OCI-M2 (cell line): ENCODE results near the gene APLP2.
"Not testable (repeated sequence)": the region's sequence is repeated elsewhere in the genome, so short reads cannot be mapped to it uniquely, and the experiment has no call there.

Source experiments
- DNase-seq: peaks from one replicate; lab custom pipeline; 2025; ENCODE audit not compliant: unreplicated experiment; lab: John Stamatoyannopoulos, UW

APLP2 gene

DNA sequence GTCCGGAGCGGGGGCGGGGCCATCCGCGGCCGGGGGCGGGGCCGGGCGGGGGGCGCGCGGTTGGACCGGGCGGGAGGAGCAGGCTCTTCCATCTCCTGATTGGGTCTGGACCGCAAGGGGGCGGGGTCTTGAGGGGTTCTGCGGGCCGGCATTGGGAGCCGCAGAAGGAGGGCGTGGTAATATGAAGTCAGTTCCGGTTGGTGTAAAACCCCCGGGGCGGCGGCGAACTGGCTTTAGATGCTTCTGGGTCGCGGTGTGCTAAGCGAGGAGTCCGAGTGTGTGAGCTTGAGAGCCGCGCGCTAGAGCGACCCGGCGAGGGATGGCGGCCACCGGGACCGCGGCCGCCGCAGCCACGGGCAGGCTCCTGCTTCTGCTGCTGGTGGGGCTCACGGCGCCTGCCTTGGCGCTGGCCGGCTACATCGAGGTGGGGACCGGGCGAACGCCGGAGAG lies at the start of gene APLP2:
TSS of gene APLP2 (plus strand) at position 236 of the 450 bp plus-strand sequence. CDS start at position 320, 84 bp downstream.
- DNase-seq, result peak; percentile 68

DNA sequence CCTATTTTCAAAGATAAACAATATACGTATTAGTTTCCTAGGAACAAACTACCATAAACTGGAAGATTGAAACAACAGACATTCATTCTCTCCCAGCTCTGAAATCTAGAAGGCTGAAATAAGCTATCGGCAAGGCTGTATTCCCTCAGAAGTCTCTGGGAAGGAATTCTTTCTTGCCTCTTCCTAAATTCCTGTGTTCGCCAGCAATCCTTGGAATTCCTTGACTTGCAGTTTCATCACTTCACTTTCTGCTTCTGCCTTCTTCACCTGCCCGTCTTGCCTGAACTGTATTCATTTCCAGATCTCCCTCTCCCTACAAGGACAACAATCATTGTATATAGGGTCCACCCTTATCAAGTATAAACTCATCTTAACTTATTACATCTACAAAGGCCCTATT lies 49.4 kb upstream of the APLP2 start:
- no peak for DNase-seq

DNA sequence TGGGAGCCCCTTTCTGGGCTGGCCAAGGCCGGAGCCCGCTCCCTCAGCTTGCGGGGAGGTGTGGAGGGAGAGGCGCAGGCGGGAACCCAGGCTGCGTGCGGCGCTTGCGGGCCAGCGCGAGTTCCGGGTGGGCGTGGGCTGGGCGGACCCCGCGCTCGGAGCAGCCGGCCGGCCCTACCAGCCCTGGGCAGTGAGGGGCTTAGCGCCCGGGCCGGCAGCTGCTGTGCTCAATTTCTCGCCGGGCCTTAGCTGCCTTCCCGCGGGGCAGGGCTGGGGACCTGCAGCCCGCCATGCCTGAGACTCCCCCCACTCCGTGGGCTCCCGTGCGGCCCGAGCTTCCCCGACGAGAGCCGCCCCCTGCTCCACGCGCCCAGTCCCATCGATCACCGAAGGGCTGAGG lies 48.1 kb upstream of the APLP2 start:
- not testable (repeated sequence) for DNase-seq

GRCh38 chr11:130022799-130023198 lies 46.9 kb upstream of the APLP2 start:
- DNase-seq, result no peak

- no peak for DNase-seq
Observed at GRCh38 chr11:130023204-130023603, 46.5 kb upstream of the APLP2 start.

GRCh38 chr11:130024361-130024760 lies 45.3 kb upstream of the APLP2 start:
- no peak for DNase-seq

GRCh38 chr11:130025371-130025770 lies 44.3 kb upstream of the APLP2 start:
- no peak for DNase-seq

GRCh38 chr11:130029137-130029536 lies 40.6 kb upstream of the APLP2 start:
- no peak for DNase-seq

- DNase-seq, result no peak
Observed at GRCh38 chr11:130031056-130031455, 38.6 kb upstream of the APLP2 start.

DNA sequence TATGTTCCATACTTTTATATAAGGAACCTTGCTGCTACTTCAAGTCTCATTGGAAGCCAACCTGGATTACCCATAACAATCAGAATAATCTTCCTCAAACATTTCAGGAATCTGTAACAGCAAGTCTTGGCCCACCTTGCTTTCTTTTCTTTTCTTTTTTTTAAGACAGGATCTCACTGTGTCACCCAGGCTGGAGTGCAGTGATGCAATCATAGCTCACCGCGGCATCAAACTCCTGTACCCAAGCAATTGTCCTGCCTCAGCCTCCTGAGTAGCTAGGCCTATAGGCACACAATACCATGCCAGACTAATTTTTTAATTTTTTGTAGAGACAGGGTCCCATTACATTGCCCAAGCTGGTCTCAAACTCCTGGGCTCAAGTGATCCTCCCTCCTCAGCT lies 37.7 kb upstream of the APLP2 start:
- DNase-seq, result no peak

- no peak for DNase-seq
Observed at GRCh38 chr11:130032931-130033330, 36.8 kb upstream of the APLP2 start.

DNA sequence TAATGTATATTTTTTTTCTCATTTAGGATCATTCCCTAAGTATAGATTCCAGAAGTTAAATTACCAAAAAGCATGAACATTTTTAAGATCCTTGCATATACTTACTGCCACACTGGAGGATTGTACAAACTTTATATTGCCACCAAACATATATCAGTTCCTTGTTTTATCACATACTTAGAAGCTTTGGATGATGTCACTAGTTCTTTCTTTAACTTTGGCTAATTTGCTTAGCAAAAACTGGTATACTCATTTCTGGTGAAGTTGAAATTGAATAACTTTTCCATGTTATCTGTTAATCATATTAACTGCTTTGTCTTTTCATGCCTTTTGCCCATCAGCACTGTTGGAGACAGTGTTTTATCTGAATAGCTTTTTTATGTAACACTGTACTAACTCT lies 35.5 kb upstream of the APLP2 start:
- no peak for DNase-seq

DNA sequence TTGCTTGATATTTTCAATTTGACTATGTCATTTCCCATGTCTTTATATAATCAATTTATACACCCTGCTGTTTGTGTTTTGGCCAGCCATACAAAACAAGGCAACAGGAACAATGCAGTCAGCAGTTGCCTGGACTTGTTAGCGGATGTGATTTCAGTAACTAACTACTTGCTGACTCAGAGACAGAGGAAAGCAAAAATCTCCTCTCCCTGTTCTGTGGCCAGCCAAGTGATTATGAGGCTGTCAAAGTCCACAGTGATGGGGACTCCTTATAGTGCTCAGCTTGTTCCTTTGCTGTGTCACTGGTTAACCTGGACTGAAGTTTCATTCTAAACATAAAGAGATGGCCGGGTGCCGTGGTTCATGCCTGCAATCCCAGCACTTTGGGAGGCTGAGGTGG lies 32.6 kb upstream of the APLP2 start:
- no peak for DNase-seq

DNA sequence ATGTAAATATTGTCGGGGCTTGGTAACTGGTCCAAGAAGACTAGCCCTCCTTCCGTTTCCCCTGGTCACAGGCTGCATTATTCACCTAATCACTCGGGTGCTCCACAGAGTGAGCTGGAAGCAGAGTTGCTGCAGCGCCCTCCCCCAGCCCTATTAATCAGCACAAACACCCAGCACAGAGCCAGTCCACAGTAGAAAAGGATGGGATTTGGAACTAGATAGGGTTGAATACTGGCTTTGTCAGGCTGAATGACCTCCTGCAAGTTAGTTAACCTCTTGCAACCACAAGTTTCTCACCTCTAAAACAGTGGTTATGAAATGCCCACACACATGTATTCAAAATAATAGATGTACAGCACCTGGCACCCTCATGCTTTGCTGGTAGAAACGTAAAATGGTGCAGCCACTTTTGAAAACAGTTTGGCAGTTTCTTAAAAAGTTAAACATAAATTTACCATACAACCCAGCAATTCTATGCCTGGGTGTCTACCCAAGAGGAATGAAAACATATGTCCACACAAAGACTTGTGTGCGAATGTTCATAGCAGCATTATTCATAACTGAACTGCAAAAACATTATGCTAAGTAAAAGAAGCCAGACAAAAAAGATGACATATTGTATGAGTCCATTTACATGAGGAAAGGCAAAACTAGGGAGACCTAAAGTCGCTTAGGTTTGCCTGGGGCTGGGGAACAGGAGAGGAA lies 31.7 kb upstream of the APLP2 start:
- DNase-seq, result no peak

GRCh38 chr11:130040281-130040940 lies 29.3 kb upstream of the APLP2 start:
- DNase-seq, result no peak

GRCh38 chr11:130042093-130042591 lies 27.6 kb upstream of the APLP2 start:
- DNase-seq, result no peak

- no peak for DNase-seq
Observed at GRCh38 chr11:130043575-130043974, 26.1 kb upstream of the APLP2 start.

DNA sequence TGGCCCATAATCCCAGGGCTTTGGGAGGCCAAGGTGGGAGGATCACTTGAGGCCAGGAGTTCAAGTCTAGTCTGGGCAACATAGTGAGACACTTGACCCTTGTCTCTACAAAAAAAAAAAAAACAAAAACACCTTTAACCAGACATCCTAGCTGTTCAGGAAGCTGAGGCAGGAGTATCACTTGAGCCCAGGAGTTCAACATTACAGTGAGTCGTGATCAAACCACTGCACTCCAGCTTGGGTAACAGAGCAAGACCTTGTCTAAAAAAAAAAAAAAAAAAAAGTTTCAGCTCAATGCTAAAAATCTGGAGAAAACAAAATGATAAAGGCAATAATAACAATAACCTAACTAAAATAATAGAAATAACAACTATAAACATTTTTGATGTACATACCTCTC lies 22.6 kb upstream of the APLP2 start:
- DNase-seq, result no peak

GRCh38 chr11:130049328-130049771 lies 20.3 kb upstream of the APLP2 start:
- DNase-seq, result no peak

- no peak for DNase-seq
Observed at GRCh38 chr11:130050257-130050656, 19.4 kb upstream of the APLP2 start.

- DNase-seq, result no peak
Observed at GRCh38 chr11:130051082-130051481, 18.6 kb upstream of the APLP2 start.

DNA sequence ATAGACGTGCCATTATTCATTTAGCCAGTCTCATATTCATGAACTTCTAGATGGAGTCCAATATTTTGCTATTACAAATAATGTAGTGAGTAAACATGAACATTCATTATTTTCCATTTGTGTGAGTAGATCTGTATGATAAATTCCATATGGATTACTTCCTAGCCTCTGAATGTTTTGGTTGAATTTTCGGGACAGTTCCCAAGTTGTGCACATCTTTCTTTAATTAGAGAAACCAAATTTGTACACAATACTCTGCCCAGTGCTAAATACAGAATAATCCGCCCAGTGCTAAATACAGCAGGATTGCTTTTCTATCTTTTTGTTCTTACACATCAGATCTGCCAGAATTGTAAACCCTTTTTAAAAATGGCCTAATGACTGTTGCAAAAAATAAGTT lies 17.1 kb upstream of the APLP2 start:
- DNase-seq, result no peak
